ENCODE measurements around the gene MPPED2.
A peak's percentile ranks its signal among the peaks of the same experiment; 100 is the strongest.

The MPPED2 gene

DNA sequence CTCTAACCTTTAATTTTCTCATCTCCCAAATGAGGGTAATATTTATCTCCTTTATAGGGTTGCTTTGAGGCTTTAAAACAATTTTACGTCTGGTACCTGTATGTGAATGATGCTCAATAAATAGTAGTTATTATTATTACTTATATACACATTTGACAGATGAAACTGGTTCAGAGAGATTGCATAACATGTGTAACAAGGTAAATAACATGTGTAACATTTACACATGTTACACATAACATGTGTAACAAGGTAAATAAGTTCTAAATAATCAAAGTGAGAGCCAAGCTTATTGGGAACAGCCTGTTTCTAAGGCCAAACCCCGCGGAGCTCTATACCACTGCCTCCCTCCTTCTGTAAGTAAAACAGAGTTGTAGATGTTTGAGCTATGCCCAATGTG lies 100.9 kb downstream of the MPPED2 start:
- DNase-seq (ENCODE audit: low spot score): no peak

- no peak for DNase-seq (ENCODE audit: low spot score)
Measured at GRCh38 chr11:30483056-30483455, 103.1 kb downstream of the MPPED2 start.

DNA sequence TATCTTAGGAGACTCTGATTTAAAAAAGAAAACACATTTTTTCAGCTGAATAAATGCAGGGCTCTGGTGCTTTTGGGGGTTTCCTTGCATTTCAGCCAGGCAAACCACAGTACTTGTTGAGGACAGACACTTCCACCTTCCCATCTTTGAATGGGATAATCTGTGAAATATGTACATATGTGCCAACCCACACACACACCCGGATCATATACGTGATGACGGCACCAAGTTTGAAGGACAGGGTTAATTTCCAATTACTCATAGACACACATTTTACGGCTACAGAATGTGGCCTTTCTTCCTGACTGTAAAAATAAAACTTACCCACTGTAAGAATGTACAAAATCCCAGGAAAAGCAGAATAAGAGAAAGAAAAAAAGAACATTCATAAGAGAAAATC lies 104.4 kb downstream of the MPPED2 start:
- DNase-seq (ENCODE audit: low spot score): no peak

- no peak for DNase-seq (ENCODE audit: low spot score)
Measured at GRCh38 chr11:30481330-30481729, 104.8 kb downstream of the MPPED2 start.

- DNase-seq (ENCODE audit: low spot score): no peak
Measured at GRCh38 chr11:30479899-30480298, 106.3 kb downstream of the MPPED2 start.

GRCh38 chr11:30478923-30479322 lies 107.2 kb downstream of the MPPED2 start:
- peak; percentile 12 for DNase-seq (ENCODE audit: low spot score)

DNA sequence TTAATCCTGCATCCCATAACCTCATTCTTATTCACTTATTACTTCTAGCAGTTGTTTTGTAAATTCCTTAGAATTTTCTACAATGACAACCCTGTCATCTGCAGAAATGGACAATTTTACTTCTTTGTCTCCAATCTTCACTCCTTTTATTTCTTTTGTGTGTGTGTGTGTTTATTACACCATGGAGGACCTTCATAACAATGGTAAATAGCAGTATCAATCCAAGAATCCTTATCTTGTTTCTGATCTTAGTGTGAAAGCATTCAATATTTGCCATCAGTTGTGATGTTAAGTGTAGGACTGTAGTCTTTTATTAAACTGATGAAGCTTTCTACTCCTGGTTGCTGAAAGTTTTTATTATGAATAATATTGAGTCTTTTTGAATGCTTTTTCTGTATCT lies 109.1 kb downstream of the MPPED2 start:
- DNase-seq (ENCODE audit: low spot score): no peak

GRCh38 chr11:30474151-30474954 lies 111.8 kb downstream of the MPPED2 start:
- DNase-seq (ENCODE audit: low spot score): no peak

- no peak for DNase-seq (ENCODE audit: low spot score)
Measured at GRCh38 chr11:30471244-30471643, 114.9 kb downstream of the MPPED2 start.

- no peak for DNase-seq (ENCODE audit: low spot score)
Measured at GRCh38 chr11:30468881-30469280, 117.3 kb downstream of the MPPED2 start.

- no peak for DNase-seq (ENCODE audit: low spot score)
Measured at GRCh38 chr11:30467176-30467575, 119.0 kb downstream of the MPPED2 start.

DNA sequence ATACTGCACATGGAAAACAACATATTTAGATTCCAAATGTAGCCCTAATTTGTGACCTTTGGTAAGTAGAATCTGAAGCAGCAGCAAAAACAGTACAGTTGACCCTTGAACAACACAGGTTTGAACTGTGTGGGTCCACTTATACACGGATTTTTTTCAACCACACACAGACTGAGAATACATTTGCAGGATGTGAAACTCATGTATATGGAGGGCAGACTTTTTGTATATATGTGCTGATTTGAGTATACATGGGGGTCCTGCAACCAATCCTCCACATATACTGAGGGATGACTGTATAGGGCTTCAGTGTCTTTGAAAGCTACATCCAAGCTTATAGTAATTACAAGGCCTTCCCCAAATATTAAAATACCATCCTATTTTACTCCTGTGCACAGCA lies 120.5 kb downstream of the MPPED2 start:
- no peak for DNase-seq (ENCODE audit: low spot score)

- DNase-seq (ENCODE audit: low spot score): no peak
Measured at GRCh38 chr11:30465192-30465591, 121.0 kb downstream of the MPPED2 start.

DNA sequence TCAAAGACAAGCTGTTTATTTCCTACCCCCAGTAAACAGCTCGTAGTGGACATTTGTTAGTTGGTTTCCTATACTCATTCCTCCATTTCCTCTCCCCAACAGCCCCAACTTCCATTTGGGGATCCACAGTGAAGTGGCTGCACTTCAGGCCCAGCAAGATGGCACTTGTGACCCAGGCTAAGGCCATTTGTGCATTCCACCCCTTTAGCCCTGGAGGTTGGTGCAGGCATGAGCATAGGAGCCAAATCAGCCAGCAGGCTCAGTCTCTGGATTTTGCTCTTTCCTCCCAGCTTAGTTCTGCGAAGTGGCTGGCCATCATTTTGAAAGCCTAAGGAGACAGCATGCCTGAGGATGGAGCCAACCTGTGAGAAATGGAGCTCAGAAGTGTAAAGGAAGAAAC lies 122.9 kb downstream of the MPPED2 start:
- DNase-seq (ENCODE audit: low spot score): no peak

- DNase-seq (ENCODE audit: low spot score): no peak
Measured at GRCh38 chr11:30462421-30462820, 123.7 kb downstream of the MPPED2 start.

- no peak for DNase-seq (ENCODE audit: low spot score)
Measured at GRCh38 chr11:30459821-30460220, 126.3 kb downstream of the MPPED2 start.

- DNase-seq (ENCODE audit: low spot score): no peak
Measured at GRCh38 chr11:30459306-30459705, 126.8 kb downstream of the MPPED2 start.

DNA sequence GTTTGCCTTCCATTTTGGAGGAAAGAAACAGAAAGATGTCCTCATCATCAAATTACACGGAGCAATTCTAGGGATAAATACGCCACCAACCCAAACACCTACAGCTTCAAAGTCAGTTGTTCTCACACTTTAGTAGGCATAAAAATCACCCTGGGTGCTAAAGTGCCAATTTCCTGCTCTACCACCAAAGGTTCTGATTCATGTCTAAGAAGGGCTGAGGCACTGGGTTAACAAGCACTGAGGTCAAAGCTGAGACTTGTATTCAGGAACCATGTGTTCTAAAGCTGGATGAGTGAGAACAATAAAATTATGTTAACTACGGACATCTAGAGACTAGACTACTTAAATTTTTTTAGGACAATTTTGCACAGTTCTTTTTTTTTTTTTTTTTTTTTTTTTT lies 127.6 kb downstream of the MPPED2 start:
- no peak for DNase-seq (ENCODE audit: low spot score)

DNA sequence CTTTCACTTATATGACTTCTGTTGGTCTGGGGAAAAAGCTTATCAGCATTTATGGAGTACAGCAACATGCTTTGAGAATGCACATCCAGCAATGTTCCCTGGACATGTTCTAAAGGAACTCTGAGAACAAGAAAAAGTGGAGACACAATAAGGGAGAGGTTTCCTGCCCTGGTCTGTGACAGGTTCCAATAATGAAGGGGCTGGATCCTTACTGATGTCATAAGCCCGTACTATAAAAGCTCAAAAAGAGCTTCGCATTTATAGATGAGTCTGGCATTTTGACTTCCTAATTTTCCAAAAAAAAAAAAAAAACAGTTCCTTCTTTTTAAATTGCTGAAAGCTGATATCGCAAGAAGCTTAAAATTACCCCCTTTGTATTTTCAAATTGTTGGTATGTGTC lies 129.1 kb downstream of the MPPED2 start:
- no peak for DNase-seq (ENCODE audit: low spot score)

- DNase-seq (ENCODE audit: low spot score): no peak
Measured at GRCh38 chr11:30455025-30455424, 131.1 kb downstream of the MPPED2 start.

DNA sequence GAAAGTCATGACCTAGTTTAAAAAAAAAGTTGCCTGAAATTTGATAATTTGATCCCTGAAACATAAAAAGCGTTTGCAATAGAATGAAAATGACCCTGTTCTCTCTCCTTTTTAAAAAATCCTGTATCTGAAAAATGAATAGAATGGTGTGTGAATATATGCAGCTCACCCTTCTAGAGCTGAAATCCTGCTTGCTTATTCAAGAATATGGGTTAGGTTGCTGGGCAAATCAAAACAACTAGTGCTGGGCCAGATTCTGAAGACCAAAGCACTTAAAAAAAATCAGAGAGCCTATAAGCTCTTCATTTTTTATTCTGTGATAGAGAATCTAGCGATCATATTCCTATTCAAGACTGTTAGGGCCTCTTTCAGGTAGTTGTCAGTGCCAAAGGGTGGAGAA lies 131.6 kb downstream of the MPPED2 start:
- no peak for DNase-seq (ENCODE audit: low spot score)

DNA sequence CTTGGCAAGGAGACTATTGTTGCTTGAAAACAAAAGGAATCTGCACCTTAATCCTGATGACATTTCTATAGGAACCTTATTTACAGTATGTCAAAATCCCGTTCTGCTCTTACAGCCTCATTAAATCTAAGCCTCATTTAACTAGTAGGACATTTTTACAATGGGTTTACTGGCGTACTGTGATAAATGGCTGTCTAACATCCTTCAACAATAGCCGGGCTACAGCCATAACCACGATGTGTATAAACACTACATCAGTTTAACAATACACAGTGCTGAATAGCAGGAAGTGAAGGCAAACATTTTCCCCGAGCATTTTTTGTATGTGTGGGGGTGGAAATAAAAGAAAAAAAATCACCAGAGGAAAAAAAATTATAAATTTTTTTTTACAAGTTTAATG lies 132.0 kb downstream of the MPPED2 start:
- DNase-seq (ENCODE audit: low spot score): no peak

DNA sequence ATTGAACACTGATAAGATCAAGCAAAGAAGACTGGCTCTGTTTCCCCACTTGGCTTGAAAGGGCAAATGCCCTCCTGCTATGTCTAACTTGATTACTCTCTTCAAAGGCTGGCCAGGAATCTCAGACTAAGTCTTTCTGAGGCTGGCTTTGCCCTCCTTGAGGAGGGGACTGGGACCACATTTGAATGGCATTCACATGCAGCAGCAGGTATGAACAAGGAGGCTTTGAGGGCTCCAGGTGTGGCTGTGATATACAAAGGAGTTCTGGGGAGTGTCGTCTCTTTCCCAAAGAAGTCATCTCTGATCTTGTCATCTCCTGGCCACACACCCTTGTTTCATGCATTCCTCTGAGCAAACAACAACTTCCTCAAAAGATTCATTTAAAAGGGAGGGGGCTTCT lies 132.4 kb downstream of the MPPED2 start:
- no peak for DNase-seq (ENCODE audit: low spot score)

DNA sequence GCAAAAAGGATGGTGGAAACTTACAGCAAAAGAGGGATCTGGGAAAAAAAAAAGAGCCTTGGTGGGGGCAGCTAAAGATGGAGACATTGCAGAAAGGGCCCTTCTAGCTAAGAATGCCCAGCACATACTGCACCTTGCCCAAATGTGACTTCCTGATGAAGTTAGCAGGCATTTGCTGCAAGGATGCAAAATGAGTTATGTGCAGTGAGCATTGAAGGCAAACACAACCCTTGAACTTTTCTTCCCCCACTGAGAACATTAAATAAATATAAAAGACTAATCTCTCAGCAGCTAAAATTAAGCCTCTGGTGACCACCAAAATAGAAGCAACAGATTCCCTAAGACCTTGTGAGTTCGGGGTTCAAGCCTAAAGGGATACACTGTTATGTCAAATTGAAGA lies 133.3 kb downstream of the MPPED2 start:
- no peak for DNase-seq (ENCODE audit: low spot score)

All from AG08395 (cell line).